ENCODE measurements around the gene EMILIN3.

Gene EMILIN3, protein sequence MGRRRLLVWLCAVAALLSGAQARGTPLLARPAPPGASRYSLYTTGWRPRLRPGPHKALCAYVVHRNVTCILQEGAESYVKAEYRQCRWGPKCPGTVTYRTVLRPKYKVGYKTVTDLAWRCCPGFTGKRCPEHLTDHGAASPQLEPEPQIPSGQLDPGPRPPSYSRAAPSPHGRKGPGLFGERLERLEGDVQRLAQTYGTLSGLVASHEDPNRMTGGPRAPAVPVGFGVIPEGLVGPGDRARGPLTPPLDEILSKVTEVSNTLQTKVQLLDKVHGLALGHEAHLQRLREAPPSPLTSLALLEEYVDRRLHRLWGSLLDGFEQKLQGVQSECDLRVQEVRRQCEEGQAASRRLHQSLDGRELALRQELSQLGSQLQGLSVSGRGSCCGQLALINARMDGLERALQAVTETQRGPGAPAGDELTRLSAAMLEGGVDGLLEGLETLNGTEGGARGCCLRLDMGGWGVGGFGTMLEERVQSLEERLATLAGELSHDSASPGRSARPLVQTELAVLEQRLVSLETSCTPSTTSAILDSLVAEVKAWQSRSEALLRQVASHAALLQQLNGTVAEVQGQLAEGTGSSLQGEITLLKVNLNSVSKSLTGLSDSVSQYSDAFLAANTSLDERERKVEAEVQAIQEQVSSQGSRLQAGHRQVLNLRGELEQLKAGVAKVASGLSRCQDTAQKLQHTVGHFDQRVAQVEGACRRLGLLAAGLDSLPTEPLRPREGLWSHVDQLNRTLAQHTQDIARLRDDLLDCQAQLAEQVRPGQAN
- 0 reads per million in 2 donors for total RNA-seq

- no peak for DNase-seq
Observed at GRCh38 chr20:41366546-41367392, at the start of gene EMILIN3. TSS of gene EMILIN3 (minus strand) at chr20:41366818. CDS start at chr20:41366634, 184 bp downstream.

DNA sequence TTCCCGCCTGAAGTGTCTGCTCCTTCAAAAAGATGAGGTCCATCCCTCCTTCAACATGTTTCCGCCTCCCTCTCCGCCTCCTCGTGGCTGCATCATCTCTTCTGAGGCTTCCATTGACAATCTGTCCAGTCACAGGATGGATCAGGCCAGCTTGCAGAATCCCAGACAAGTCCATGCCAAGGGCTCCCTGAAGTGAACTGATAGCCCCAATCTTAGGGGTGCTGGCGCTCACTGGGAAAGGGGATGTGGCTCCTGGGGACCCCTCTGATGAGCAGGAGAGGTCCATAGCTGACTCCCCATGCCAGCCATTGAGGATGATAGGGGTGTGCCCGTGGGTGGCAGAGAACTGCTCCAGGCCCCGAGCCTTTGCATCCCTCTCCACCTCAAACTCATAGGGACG lies 48.6 kb upstream of the EMILIN3 start:
- no peak for DNase-seq

GRCh38 chr20:41413169-41413568 lies 46.6 kb upstream of the EMILIN3 start:
- no peak for DNase-seq

DNA sequence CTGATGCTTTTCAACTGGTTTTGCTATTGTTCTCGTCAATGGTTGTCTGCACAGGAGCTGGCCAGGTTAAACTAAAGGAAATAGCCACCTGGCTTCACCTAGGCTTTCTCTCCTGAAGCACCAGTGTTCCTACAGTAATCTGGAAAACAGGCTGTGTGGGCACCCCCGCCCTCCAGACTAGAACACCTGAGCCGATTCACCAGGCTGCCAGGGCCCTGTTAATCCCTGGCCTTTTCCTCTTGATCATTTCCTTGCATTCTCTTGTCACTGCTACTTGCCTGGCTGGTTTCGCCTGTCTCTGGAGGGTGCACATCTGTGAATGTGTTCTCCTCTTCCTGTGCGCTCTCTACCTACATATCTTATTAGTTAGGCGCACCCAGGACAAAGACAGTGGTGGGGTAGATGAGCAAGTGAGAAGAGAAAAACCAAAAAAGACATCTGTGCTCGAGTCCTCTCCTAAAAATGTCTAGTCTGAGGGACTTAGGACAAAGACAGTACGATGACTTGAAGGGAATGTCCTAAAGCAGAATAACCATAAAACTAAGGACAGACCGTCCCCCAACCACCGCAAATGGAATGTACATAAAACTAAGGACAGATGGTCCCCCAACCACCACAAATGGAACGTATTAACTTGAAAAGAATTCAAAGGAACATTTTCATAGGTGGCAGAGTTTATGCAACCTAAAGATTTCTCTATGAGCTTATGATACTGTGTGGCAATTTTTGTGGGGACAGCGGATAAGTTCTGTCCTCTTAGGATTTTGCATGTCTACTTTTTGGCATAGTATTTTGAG lies 45.9 kb upstream of the EMILIN3 start:
- DNase-seq, result no peak

DNA sequence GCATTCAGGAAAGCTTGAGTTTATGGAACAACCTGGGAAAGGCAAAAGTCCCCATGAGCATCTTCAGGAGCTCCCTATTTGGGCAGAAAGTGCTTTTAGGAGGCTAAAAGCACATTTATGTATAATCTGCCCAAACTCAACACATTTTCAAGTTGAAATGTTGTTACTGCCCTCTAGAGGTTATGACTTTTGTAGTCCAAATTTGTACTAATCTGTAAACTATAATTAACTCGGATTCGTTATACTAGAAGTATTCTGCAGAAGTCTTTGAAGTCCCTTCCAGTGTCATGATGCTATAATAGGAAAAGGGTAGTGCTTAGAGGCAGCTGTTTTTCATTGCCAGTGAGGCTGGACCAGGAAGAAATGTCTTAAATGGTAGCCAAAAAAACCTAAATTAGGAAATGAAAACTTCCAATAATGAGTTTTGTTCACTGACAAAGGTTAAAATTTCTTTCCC lies 44.8 kb upstream of the EMILIN3 start:
- DNase-seq, result no peak

DNA sequence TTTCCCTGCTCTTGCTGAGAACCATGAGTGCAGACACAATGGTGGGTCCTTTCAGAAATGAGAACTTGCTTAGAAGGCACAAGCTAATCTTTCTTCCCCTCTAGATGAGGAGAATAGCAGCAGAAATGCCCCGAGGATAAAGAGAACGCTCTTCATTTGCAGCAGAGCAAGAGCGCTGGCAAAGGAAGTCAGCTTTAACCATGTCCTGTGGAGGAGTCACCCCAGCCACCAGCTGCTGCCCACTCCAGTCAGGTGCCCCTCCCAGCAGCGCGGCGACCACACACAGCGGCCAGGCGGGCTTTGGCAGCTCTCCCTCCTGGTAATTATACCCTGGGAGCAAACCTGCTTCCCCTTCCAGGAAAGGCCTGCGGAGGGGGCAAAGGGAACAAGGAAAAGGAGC lies 42.4 kb upstream of the EMILIN3 start:
- DNase-seq, result no peak

GRCh38 chr20:41408156-41408794 lies 41.7 kb upstream of the EMILIN3 start:
- DNase-seq, result no peak

- DNase-seq, result no peak
Observed at GRCh38 chr20:41407607-41408006, 41.0 kb upstream of the EMILIN3 start.

GRCh38 chr20:41406896-41407444 lies 40.4 kb upstream of the EMILIN3 start:
- DNase-seq, result no peak

- DNase-seq, result no peak
Observed at GRCh38 chr20:41406353-41406752, 39.7 kb upstream of the EMILIN3 start.

- DNase-seq, result no peak
Observed at GRCh38 chr20:41405436-41405835, 38.8 kb upstream of the EMILIN3 start.

GRCh38 chr20:41403604-41404003 lies 37.0 kb upstream of the EMILIN3 start:
- DNase-seq, result no peak

DNA sequence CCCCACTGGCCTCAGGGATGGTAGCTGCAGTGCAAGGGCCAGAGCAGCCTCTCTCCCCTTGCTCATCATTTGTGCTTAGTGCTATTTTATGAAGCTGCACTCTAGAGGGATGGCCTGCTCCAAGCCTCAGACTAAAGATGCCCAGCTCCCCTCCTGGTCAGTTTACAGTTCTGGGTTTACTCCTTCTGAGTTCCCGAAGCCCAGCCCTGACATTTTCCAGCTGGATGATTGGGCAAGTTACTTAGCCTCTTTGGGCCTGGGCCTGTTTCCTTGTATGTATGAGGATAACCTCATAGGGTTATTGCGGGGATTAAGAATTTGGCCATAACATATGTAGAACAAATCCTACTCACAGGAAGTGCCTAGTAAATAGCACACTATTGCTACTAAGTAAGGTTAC lies 31.8 kb upstream of the EMILIN3 start:
- DNase-seq, result no peak

- DNase-seq, result no peak
Observed at GRCh38 chr20:41395667-41396664, 29.3 kb upstream of the EMILIN3 start.

GRCh38 chr20:41394931-41395666 lies 28.5 kb upstream of the EMILIN3 start:
- no peak for DNase-seq

GRCh38 chr20:41394081-41394480 lies 27.5 kb upstream of the EMILIN3 start:
- no peak for DNase-seq

- no peak for DNase-seq
Observed at GRCh38 chr20:41393705-41394066, 27.1 kb upstream of the EMILIN3 start.

GRCh38 chr20:41392871-41393704 lies 26.5 kb upstream of the EMILIN3 start:
- DNase-seq, result no peak
